Hematopoietic multipotent progenitor cell treated with erythropoietin and hydrocortisone succinate and interleukin-3 and kit ligand, for 17 days (in vitro differentiated cells): Measurements from ENCODE around the gene SPTBN1.

ENCODE experiments used
- DNase-seq: peaks from one replicate; pipeline ENCODE4 v3.0.0-alpha.2; 2015; ENCODE audit warnings: low spot score

The SPTBN1 gene

DNA sequence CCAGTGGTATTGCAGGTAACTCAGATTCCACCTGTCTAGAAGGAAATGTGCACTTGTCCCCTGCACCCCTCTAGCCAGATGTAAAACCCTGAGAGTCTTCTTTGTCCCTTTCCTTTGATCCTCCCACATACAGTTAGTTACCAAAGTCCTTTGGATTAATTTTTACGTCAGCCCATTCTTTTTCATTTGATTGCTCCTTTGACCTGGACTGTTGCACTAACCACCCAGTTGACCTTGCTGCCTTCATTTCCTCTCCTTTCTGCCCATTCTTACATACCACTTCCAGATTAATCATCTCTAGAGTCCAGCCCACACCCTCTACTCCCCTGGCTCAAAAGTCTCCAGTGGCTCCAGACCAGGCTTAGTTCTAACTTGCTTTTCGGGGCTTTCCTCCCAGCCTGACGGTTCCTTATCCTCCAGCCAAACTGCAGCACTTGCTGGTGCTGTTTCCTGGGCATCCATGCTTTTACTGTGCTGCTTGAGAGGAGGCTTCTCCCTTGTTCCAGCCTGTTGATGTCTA lies 99.3 kb downstream of the SPTBN1 start:
- no peak for DNase-seq

DNA sequence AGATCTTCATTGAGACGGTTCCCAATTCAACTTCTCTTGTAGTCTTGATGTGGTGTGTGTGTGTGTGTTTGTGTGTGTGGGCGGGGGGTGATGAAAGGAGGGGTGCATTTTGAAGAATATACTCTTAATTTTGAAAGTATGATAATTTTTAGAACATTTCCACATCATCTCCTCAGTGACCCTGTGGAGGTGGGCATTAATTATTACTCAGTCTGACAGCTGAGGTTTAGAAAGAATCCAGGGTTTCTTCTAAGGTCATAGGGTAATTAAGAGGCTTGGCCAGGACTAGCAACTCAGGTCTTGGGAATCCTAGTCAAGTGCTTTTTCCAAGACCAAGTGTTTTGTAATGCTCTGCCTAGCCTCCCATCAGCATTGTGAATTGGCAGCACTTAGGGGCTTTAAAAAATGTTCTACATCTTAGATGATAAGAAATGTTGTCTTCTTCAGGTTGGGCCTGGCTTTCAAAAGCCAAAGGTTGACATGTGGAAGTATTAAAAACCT lies 100.5 kb downstream of the SPTBN1 start:
- no peak for DNase-seq

DNA sequence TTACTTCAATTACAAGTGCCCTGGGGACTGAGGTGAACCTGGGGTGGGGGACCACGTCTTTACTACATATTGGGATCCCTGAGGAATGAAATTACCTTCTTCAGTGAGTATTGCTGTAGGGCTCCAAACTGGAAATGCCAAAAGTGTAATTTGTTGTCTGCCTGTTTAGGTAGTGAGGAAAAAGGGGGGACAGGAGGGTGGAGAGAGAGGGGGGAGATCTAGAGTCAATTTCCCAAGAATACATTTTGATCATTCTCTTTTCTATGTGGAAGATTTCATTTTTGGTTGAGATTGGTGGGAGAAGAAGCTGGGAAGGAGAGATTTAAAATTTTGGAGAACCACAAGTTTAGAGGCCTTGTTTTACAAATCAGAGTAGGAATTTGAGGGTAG lies 101.1 kb downstream of the SPTBN1 start:
- no peak for DNase-seq

DNA sequence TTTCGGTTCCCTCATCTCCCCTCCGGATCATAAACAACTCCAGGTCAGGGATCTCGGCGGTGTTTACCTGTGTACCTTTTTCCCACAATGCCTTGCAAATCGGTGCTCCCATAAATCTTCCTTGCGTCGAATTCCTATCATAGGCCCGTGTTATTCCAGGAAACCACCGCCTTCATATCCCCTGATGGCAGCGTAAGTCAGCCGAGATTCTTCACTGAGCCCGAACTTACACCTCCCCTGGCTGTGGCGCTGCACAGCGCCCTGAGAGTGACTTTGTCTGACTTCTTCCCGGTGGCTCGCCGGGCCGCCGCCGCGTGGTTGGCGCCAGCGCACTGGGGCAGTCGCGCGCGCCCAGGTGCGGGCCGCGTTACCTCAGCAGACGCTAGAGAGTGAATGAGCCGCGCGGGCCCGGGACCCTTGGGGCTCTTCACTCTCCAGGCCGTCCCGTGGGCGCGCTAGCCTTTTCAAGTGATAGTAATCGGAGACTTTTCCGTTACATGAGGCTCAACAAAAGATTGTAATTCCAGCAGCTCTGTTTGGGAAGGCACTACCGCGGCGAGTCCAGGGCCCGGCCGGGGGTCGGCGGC lies 101.6 kb downstream of the SPTBN1 start:
- no peak for DNase-seq

DNA sequence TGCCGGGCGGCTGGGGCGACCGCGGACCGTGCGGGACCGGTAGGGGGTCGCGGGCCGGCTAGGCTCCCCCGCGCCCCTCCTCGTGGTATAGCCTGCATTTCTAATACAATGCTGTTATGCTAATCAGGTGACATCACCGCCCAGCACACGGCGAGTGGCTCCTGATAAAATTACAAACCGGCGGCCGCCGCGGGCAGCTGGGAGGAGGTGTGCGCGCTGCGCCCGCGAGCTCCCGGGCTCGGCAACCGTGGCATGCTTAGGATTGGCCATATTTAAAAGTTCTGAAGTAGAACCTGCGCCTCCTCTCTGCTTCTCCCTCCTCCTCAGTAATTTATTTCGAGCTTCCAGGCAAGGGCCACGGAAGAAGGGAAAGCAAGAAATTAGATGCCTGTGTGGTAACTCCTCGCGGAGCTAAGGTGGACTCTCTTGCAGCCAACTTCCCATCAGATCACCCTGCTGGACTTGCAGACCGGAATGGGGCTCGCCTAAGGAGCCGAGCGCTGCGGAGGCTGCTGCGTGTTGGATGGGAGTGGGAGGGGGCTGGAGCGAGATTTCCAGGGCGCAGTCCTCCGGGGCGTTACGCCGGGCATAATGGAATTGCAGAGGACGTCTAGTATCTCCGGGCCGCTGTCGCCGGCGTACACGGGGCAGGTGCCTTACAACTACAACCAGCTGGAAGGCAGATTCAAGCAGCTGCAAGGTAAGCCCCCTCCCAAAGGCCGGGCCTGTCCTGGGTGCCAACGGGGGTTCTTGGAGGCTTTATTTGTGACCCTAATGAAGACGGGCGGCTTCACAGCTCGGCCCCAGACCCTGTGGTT lies 102.3 kb downstream of the SPTBN1 start:
- no peak for DNase-seq

DNA sequence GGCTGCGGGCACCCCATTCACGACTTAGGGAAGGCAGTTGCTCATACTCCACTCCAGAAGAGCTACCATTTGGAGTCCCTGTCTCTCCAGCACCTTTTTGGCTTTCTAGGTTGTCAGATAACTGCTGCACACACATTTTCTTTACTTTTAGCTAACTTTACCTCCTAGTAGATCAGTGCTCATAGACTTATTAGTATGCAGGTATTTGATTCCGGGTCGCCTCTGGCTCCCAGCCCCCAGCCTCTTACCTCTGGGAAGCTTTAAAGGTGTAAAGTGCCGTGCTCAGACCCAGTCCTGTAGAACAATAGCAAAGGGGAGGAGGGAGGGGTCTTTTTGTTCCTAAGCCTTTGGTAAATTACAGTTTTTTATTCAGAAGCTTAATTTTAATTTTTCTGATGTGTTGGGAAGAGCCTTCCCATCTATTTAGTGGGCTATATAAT lies 102.9 kb downstream of the SPTBN1 start:
- DNase-seq: no peak

DNA sequence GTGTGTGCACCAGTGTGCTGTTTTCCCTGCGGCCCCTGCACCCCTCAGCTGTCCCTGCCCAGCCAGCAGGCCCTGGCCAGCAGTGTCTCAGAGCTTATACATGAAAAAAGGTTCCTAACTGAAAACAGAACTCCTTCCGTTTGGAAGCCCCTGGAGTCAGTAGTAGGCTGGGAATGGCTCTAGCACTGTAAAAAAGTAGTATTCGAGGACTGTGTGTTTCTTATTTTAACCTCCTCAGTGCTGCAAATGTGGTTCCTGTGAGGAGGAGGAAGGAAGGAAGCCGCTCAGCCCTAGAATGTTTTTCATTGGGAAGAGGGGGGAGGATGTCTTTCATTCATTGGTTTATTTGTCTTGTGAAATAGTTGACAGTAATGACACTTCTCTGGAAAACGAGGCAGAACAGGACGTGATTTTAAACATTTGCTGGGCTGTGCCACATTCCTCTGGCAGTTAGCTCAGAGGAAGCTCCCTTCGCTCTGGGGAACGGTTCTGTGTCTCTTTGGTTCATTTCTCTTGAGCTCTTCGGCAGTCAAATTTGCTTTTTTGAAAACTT lies 103.5 kb downstream of the SPTBN1 start:
- DNase-seq: no peak

DNA sequence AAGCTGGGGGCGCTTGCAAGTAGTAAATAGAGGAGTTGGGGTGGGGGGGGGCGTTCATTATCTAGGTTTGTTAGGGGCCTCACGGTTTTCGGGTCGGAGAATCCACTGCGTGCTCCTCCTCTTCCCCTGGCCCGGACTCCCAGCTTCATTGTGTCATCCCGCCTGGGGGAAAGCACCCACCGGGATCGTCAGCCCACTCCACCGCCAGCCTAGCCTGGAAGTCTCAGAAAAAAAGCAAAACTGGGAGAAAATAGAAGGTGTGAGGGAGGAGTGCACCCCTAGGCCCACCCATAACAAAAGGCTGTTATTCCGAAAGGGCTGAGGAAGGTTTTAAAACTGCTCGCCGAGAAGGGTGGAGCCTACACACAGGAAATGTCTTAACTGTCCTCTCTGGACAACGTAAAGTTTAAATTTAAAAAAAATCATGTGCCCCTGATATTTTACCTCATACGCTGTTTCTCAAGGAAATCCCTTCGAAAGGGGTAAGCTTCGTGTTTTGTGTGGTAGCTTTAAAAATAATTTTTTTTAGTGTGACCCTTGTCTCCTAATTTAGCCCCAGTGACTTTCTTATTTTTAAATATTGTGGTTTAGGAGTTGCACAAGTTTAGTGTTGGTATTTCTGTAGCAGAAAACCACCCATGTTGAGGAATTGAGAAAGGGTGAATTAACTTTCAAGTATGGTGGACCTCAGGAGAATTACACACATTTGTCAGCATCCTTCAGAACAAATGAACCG lies 104.2 kb downstream of the SPTBN1 start:
- DNase-seq: no peak

DNA sequence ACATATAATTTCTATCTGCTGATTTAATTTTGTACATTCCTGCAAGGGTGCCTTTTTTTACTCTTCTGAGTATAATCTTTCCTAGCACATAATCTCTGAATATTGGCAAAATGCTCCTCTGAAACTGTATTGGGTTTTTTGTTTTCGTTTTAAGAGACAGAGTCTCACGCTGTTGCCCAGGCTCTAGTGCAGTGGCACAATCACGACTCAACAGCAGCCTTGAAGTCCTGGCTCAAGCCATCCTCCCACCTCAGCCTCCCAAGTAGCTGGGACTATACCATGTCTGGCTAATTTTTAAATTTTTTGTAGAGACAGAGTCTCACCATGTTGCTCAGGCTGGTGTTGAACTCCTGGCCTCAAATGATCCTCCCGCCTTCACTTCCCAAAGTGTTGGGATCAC lies 104.9 kb downstream of the SPTBN1 start:
- DNase-seq: no peak

DNA sequence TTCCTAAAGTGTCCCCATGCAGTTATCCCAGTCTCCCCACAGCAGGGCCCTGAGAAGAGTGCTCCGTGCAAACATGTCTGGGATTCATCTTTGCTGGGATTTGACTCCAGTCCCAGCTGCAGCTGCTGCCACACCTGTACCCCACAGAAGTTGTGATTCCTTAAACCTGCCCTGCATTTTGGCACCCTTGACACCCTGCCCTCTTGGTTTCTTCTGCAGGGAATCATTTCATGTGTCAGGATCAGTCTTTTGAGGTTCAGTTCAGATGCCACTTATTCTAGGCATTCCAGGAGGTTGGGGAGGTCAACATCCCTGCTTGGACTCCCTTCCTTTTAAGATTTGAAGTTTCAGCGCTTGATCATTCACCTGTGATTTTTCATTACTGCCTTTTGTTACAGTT lies 108.3 kb downstream of the SPTBN1 start:
- DNase-seq: no peak

DNA sequence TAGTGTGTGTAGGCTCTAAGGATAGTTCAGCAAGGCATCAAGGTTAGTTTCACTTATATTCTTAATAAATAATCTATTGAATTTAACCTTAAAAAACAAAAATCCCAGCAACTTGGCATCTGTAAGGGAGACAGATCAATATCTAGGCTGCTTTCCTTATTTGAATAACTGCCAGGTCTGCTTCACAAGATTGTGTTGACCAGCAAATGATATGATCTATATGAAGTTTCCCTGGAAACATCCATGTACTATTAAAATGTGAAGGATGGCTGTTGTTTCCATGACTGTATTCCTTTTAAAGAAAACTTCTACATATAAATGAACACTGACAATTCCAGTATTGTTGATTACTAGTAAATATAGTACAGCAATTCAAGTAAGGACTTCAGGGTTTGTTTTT lies 109.4 kb downstream of the SPTBN1 start:
- DNase-seq: no peak

DNA sequence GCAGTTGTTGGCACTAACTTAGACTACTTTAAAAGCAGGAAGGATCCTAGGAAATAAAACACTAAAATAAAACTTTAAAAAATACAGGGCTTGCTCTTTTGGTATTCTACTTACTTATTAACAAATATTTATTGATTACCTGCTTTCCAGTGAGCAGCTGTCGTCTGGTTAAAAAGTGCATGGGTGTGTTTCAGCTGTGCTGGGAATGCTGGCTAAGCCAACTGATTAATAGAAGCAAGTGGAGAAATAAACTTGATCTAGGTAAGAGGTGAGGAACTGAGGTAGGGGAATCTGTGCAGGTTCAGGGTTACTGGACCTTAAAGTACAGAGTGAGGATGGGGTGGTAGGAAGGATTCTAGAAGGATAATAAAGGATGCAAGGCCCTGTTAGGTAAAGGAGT lies 110.8 kb downstream of the SPTBN1 start:
- no peak for DNase-seq

DNA sequence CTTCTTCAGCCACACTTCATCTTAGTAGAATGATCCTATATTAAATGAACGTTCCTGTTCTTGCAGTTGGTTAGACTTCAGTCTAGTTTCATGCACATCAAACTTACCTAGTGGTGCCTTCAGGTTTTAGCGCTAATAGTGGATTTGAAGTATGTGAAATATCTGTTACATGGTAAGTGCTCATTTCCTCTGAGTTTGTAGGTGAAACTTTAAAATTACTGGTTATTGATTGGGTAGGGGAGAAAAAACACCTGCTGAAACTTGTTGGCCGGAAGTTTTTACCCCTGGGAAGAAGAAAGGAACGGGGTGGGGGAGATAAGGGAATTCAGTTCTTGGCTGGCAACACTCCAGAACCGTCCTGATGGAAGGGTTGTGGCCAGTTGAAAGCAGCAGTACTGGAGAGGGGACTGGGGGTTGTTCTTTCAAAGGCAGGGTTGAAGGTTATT lies 112.8 kb downstream of the SPTBN1 start:
- DNase-seq: no peak

DNA sequence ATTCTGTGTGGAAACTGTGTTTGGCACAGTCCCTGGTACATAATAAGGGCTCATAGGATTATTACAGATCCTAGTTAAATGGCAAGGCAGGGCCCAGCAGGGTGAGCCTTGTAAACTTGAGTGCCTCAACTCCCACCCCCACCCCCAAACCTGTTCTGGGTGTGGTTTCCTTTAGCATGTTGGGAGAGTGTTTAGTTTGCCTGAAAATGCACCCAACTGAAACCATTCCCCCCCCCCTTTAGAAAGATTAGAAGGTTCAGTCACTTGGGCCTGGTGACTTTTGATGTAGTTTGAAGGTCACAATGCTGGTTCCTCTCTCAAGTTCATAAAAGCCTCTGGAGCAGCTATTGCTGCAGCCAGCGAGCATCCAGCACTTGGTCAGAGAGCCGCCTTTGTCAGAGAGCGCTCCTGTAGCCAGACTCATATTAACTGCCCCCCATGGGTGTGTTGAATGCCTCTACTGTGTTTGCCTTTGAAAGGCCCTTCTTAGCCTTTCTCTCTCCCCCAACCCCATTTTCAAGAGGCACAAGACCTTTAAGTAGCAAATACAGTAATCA lies 113.7 kb downstream of the SPTBN1 start:
- no peak for DNase-seq

DNA sequence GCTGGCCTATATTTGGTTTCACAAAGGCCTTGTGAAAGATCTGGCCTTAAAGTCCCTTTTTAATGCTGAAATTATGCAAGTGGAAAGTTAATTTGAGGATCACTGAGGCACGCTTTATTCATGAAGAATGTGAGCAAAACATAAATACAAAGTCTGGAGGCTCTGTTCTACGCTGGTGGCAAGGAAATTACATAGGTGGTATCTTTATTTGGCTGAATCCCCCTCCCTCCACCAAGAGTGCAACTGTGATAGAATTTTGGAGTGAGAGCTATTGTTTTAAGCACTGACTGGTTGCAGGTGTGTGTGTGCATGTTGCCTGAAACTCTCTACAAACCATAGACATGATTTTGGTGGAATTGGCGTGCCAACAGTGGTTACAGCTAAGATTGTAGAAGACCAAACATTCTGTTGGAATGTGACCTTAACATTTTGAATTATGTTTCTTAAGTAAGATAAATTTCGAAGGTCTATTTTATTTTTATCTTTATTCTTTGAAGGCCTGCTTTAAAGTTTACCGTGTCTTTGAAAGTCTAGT lies 114.3 kb downstream of the SPTBN1 start:
- DNase-seq: no peak

DNA sequence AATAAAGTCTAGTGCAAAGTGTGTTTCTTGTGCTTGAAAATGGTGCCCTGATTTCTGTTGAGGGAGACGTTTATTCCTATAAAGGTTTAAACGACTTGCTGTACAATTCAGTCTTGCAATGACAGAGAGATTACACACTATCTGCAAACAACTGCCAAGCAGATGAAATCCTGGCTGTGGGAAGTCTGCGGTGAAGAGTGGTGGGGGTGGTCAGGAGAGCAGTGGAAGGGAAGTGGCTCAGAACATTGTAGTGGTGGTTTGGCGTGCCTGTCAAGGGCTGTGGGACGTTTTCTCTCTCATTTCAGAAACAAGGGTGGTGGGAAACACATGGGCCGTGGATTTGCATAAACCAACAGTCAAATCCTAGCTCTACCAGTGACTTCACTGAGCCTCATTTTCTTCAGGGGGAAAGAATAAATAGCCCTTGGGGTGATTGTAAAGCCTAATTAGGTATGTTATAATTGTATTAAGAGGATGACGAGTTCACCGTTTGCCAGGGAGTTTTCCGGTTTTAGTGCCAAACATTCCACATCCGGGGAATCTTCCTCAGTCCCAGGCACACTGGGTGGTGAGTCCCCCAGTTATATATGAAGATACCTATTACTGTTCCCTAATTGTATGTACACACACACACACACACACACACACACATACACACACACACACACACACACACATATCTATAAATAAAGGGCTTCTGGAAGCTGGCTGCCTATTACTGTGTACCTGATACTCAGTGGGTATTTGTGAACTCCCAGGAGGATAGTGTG lies 115.0 kb downstream of the SPTBN1 start:
- no peak for DNase-seq

DNA sequence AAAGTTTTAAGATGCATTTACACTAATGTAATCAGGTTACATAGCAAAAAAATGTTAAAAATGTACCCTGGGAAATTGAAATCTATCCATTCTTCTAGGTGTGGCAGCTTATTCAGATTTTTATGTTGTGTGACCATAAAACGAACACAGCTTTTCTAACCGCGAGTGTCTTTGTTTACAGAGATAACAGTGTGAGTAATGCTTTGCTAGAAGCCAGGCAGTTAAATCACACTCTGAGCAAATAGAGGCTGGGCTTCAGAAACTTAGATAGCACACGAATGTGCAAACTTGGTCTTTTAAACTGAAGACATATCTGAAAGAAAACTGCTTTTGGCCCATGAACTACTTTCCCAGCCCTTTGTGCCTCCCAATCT lies 116.1 kb downstream of the SPTBN1 start:
- no peak for DNase-seq

DNA sequence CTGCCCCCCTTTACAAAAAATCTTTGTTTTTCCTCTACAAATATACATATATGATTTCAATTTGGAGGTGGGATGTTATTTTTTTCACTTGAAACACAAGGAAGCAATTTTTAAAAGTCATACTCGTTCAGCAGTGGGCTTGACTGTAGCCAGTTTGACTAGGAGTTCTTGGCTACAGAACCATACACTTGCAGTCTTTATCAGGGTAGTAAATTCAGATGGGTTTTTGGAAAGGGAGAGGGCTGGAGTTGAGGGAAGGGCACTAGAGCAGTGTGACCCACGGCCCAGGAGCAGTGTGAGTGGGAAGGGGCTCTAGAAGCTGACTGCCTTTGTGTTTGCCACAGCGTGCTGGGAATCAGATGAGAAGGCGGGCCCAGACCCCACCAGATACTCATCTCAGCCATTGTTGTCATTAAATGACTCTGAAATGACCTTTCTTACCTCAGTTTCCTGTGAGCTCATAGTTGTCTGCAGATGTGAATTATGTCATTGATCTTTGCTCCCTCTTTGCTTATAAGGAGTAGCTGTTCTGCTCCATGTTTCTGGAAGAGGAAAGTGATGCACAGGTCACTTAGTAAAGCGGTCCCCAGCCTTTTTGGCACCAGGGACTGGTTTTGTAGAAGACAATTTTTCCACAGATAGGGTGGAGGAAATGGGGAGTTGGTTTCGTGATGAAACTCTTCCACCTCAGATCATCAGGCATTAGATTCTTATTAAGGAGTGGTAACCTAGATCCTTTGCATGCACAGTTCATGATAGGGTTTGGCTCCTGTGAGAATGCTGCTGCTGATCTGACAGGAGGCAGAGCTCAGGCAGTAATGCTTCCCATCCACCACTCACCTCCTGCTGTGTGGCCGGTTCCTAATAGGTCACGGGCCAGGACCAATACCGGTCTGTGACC lies 116.8 kb downstream of the SPTBN1 start:
- no peak for DNase-seq

DNA sequence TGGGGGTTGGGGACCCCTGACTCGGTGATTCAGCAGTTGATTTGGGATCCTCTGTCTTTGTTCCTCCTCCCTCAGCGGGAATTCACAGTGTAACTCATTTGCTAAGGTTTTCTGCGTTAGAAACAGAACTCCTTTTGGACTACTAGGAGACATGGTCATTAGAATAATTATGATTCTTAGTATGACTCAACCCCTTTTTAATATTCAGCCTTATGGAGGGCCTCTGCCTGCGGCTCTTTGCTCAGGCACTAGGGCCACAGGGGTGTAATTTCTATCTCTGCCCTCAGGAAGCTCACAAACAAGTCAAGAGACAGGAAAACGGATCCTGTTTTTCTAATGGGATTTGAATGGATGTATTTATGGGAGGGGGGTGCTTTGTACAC lies 117.4 kb downstream of the SPTBN1 start:
- DNase-seq: no peak
